ENCODE results near the gene TLE4.

DNA sequence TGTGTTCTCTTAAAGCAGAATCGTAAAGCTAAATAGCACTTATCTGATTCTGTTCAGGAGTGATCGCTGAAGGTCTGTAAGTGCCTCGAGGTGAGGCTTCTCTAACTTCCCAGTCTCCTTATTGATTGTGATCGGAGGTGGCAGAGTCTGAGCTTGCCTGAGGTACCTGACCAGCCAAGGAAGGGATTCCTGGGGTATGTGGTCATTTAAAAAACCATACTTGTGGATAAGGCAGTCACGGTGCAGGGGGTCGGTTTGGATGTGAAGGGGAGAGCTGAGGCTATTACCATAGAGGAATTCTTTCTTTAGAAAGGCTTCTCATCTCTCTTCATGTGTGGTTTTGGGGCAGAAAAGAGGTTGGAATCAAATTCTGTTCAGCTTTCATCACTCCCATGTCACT, 193.7 kb downstream of the TLE4 start:
- TF ChIP-seq POLR2AphosphoS5 (IDR thresholded peaks at IDR 0.05; ENCODE audit: low read depth, low read length) (no peak), ZNF3 (CRISPR knock-in tag; IDR thresholded peaks at IDR 0.05) (no peak), TCF7L2 (IDR thresholded peaks at IDR 0.05; ENCODE audit: low read depth, low read length) (no peak)
- TF ChIP-seq, protein P1, sequence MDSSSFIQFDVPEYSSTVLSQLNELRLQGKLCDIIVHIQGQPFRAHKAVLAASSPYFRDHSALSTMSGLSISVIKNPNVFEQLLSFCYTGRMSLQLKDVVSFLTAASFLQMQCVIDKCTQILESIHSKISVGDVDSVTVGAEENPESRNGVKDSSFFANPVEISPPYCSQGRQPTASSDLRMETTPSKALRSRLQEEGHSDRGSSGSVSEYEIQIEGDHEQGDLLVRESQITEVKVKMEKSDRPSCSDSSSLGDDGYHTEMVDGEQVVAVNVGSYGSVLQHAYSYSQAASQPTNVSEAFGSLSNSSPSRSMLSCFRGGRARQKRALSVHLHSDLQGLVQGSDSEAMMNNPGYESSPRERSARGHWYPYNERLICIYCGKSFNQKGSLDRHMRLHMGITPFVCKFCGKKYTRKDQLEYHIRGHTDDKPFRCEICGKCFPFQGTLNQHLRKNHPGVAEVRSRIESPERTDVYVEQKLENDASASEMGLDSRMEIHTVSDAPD (CRISPR knock-in tag; IDR thresholded peaks at IDR 0.05) = no peak
- TF ChIP-seq, protein P2, sequence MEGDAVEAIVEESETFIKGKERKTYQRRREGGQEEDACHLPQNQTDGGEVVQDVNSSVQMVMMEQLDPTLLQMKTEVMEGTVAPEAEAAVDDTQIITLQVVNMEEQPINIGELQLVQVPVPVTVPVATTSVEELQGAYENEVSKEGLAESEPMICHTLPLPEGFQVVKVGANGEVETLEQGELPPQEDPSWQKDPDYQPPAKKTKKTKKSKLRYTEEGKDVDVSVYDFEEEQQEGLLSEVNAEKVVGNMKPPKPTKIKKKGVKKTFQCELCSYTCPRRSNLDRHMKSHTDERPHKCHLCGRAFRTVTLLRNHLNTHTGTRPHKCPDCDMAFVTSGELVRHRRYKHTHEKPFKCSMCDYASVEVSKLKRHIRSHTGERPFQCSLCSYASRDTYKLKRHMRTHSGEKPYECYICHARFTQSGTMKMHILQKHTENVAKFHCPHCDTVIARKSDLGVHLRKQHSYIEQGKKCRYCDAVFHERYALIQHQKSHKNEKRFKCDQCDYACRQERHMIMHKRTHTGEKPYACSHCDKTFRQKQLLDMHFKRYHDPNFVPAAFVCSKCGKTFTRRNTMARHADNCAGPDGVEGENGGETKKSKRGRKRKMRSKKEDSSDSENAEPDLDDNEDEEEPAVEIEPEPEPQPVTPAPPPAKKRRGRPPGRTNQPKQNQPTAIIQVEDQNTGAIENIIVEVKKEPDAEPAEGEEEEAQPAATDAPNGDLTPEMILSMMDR (CRISPR knock-in tag; IDR thresholded peaks at IDR 0.05) = no peak

All from HepG2 (cell line).